ENCODE results near the gene ADCY9. TPM values are rescaled to one million over a fixed set of nuclear protein-coding genes. Genes with fewer than 3 reads are reported as not detected.
"Not testable (repeated sequence)": the region's sequence is repeated elsewhere in the genome, so short reads cannot be mapped to it uniquely, and the experiment has no call there.

The ADCY9 gene
- total RNA-seq, 2 donors from 2014 or later, result 27.2 to 32.7 TPM

DNA sequence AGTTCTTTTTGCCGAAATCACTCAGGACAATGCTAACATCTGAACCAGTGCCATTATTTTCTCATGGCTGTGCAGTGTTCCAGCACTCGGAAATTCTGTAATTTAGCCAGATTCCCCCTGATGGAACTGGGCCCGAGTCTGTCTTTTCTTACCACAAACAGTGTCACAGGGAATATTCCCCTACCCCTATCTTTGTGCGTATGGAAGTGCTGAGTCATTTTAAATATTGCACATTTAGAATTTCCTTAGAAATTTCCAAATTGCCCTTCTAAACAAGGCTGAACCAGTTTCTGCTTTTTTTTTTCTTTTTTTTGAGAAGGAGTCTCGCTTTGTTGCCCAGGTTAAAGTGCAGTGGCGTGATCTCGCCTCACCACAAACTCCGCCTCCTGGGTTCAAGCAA is 147.7 kb downstream of the ADCY9 start:
- intact Hi-C loops (cut with DNase I, micrococcal nuclease), result no loop called here
- no peak for DNase-seq
- ATAC-seq, result no peak

GRCh38 chr16:3966681-3967080 is 149.6 kb downstream of the ADCY9 start:
- no peak for ATAC-seq
- intact Hi-C loops (cut with DNase I, micrococcal nuclease), result no loop called here
- DNase-seq, result no peak

- intact Hi-C loops (cut with DNase I, micrococcal nuclease), result no loop called here
- no peak for DNase-seq
- ATAC-seq, result no peak
Observed at GRCh38 chr16:3965781-3966582, 150.3 kb downstream of the ADCY9 start.

- no peak for ATAC-seq
Observed at GRCh38 chr16:3965306-3965705, 150.9 kb downstream of the ADCY9 start.

DNA sequence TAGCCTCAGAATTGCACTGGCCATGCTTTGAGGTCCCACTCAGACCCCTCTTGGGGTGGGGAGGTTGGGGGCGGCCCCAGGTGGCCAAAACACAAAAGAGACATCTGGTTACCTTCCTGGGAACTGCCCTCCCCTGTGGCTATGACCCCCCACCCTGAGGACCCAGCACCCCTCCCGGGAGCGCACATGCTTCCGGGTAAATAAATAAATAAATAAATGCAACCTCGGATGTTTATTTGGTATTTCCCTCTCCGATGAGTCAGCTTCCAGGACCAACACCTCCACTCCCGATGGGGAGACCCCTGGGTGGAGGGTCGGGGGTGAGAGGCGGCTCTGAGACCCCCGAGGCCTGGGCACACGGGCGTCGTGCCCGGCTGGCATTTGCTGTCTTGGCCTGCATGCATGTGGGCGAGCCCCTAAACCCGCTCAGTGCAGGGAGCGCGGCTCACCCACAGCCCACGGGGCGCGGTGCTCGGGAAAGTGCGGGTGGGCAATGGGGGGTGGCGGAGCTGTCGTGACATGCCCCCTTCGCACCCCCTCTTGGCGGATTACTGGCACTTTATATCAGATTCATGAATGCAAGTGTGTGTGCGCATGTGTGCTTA is 151.5 kb downstream of the ADCY9 start:
- intact Hi-C loops (cut with DNase I, micrococcal nuclease), result no loop called here
- no peak for DNase-seq
- ATAC-seq, result no peak

More at GRCh38 chr16:3965306-3965705, 150.9 kb downstream of the ADCY9 start:
- intact Hi-C loops (cut with DNase I, micrococcal nuclease), result no loop called here
- no peak for DNase-seq

- no peak for ATAC-seq
- intact Hi-C loops (cut with DNase I, micrococcal nuclease), result no loop called here
- DNase-seq, result no peak
Observed at GRCh38 chr16:3963886-3964685, 152.2 kb downstream of the ADCY9 start.

DNA sequence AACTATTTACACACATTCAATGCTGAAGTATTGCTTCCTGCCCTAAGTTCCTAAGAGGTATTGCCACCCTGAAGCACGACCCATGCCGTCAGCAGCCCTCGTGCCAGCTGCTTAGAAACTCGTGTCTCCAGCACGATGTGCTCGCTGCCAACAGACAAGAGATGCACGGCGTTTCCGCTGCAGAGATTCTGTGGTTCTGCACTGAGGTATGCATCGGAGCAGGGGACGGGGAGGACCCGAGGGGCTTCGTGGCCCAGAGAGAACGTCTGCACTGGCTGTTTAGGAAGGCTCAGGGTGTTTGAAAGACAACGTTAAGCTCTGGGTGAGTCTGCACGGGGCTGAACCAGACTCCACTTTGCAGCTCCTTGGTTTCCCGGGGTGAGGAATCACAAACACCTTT is 153.0 kb downstream of the ADCY9 start:
- intact Hi-C loops (cut with DNase I, micrococcal nuclease), result no loop called here

DNA sequence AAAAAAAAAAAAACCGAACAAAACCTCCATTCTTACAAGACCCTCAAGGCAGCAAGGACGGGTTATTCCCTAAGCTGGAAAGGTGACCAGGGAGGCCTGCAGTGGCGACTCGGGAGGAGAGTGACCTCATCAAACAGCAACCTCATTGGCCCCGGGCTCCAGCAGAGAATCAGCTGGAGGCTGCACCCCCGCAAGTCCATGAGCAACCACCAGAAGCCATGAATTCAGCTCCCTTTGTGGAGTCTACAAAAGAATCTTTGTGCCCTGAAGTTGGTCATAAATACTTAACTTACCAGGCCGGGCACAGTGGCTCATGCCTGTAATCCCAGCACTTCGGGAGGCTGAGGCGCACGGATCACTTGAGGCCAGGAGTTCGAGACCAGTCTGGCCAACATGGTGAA is 154.8 kb downstream of the ADCY9 start:
- ATAC-seq, result no peak
- DNase-seq, result no peak
- intact Hi-C loops (cut with DNase I, micrococcal nuclease), result no loop called here

More for the DNA sequence above, 153.0 kb downstream of the ADCY9 start:
- ATAC-seq, result no peak
- DNase-seq, result no peak

DNA sequence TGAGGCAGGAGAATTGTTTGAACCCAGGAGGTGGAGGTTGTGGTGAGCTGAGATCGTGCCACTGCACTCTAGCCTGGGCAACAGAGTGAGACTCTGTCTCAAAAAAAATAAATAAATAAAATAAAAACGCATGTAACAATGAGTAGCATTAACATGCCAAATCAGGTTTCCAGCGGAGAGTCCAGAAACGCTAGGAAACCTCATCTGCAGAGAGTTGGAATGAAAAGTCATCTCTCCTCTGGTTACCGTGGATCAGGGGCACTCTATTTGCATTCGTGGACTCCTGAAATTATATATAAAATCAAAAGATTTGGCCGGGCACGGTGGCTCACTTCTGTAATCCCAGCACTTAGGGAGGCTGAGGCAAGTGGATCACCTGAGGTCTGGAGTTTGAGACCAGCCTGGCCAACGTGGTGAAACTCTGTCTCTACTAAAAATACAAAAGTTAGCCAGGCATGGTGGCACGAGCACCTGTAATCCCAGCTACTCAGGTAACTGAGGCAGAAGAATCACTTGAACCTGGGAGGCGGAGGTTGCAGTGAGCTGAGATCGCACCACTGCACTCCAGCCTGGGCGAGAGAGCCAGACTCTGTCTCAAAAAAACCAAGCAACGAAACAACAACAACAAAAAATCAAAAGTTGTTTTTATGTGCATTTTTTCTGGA is 156.2 kb downstream of the ADCY9 start:
- DNase-seq; intact Hi-C loops (cut with DNase I, micrococcal nuclease): not testable (repeated sequence)
- ATAC-seq, result peak; percentile 48

DNA sequence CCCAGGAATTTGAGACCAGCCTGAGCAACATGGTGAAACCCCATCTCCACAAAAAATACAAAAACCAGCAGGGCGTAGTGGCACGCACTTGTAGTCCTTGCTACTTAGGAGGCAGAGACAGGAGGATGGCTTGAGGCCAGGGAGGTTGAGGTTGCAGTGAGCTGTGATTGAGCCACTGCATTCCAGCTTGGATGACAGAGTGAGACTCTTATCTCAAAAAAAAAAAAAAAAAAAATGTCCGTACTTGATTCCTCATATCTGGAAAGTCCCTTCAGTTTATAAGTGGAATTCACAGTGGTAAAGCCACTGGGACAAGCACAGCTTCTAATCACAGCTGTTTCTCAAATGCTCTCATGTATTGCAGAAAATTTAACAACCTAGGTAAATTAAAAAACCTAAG is 157.1 kb downstream of the ADCY9 start:
- ATAC-seq, result no peak
- no peak for DNase-seq
- intact Hi-C loops (cut with DNase I, micrococcal nuclease), result no loop called here

GRCh38 chr16:3957344-3957980 is 158.8 kb downstream of the ADCY9 start:
- no peak for ATAC-seq
- intact Hi-C loops (cut with DNase I, micrococcal nuclease), result no loop called here

GRCh38 chr16:3954411-3954921 is 161.8 kb downstream of the ADCY9 start:
- intact Hi-C loops (cut with DNase I, micrococcal nuclease), result no loop called here
- DNase-seq (no peak), ATAC-seq (no peak)

More at GRCh38 chr16:3957344-3957980, 158.8 kb downstream of the ADCY9 start:
- DNase-seq, result no peak

- intact Hi-C loops (cut with DNase I, micrococcal nuclease), result no loop called here
- no peak for DNase-seq
- no peak for ATAC-seq
Observed at GRCh38 chr16:3953728-3954410, 162.4 kb downstream of the ADCY9 start.

- DNase-seq (peak in 1 of 2 donors; percentile 43), ATAC-seq (peak; percentile 55)
- intact Hi-C loops (cut with DNase I, micrococcal nuclease), result no loop called here
Observed at GRCh38 chr16:3952737-3953131, 163.5 kb downstream of the ADCY9 start.

- ATAC-seq (no peak), DNase-seq (no peak)
- intact Hi-C loops (cut with DNase I, micrococcal nuclease), result no loop called here
Observed at GRCh38 chr16:3951861-3952736, 164.1 kb downstream of the ADCY9 start.

DNA sequence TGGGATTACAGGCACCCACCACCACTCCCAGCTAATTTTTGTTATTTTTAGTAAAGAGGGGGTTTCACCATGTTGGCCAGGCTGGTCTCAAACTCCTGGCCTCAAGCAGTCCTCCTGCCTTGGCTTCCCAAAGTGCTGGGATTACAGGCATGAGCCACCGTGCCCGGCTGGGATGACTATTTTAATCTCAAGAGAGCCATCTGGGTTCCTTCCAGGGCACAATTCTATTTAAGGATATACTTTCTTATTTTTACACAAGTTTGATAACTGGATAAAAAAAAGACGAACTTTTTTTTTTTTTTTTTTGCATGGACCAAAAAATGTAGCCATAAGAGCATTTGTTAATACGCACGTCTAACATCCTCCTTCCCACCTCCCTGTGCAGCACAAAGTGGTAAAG is 164.9 kb downstream of the ADCY9 start:
- ATAC-seq; intact Hi-C loops (cut with DNase I, micrococcal nuclease): not testable (repeated sequence)

More for the DNA sequence above, 164.9 kb downstream of the ADCY9 start:
- not testable (repeated sequence) for DNase-seq
